A673 (cell line): ENCODE measurements around the gene ANOS1.

ENCODE experiments used
- CTCF ChIP-seq: fragments of 300-800, 200-600 bp; sonication (generic); conservative IDR thresholded peaks from 2 replicates; pipeline ENCODE4 v1.5.1; 2017; ENCODE audit warnings: low read depth, mild to moderate bottlenecking, antibody characterized with exemption, low read length, moderate library complexity, mixed read lengths
- EZH2 ChIP-seq: fragments of 200-600 bp; sonication (generic); IDR thresholded peaks from 2 replicates; pipeline ENCODE4 v1.6.1; 2017; ENCODE audit warnings: borderline replicate concordance, low read depth, mild to moderate bottlenecking, mixed read lengths, antibody characterized with exemption, low read length; ENCODE audit not compliant: poor library complexity, severe bottlenecking

- no peak for TF ChIP-seq CTCF
- TF ChIP-seq EZH2 = no peak
Measured at GRCh38 chrX:8679550-8679949, 52.4 kb downstream of the ANOS1 start.
